ENCODE data around the gene GRK5. TPM values are rescaled to one million over a fixed set of nuclear protein-coding genes. Genes with fewer than 3 reads are reported as not detected.
A peak's percentile ranks its signal among the peaks of the same experiment; 100 is the strongest.

The GRK5 gene
- total RNA-seq, 2 donors from 2014 or later = 9.1 to 11.9 TPM

- 95 to 100% methylated on average over 1 of the region's 1 CpG for WGBS, 2 experiments (ENCODE audit: insufficient coverage in 1 of 2, insufficient read length in 1 of 2)
- DNase-seq = no peak
- no peaks in the 10 kb centered on the region for H3K9me3 ChIP-seq (ENCODE audit: control insufficient read depth, low read length)
- H3K9me3 Mint-ChIP-seq = no peaks in the 10 kb centered on the region
- no peak overlapping the region for H3K9ac ChIP-seq (ENCODE audit: extremely low read depth, low read length, poor library complexity, severe bottlenecking)
- no peak overlapping the region for H3K4me3 ChIP-seq (ENCODE audit: low read length)
- H3K4me1 ChIP-seq (ENCODE audit: control insufficient read depth, insufficient read depth, low read length) = peaks cover 4% of the 10 kb centered on the region
- no peaks in the 10 kb centered on the region for H3K36me3 ChIP-seq (ENCODE audit: control insufficient read depth, insufficient read depth, low read length)
- TF ChIP-seq, protein P1, sequence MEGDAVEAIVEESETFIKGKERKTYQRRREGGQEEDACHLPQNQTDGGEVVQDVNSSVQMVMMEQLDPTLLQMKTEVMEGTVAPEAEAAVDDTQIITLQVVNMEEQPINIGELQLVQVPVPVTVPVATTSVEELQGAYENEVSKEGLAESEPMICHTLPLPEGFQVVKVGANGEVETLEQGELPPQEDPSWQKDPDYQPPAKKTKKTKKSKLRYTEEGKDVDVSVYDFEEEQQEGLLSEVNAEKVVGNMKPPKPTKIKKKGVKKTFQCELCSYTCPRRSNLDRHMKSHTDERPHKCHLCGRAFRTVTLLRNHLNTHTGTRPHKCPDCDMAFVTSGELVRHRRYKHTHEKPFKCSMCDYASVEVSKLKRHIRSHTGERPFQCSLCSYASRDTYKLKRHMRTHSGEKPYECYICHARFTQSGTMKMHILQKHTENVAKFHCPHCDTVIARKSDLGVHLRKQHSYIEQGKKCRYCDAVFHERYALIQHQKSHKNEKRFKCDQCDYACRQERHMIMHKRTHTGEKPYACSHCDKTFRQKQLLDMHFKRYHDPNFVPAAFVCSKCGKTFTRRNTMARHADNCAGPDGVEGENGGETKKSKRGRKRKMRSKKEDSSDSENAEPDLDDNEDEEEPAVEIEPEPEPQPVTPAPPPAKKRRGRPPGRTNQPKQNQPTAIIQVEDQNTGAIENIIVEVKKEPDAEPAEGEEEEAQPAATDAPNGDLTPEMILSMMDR (conservative IDR thresholded peaks at IDR 0.05) = no peak
- peaks cover 1% of the 10 kb centered on the region for H3K36me3 Mint-ChIP-seq (ENCODE audit: low read depth)
- no peak overlapping the region for H3K4me3 Mint-ChIP-seq
- H3K27me3 ChIP-seq (ENCODE audit: control insufficient read depth, insufficient read depth, low read length, poor library complexity, severe bottlenecking) = no peaks in the 10 kb centered on the region
- no peak overlapping the region for H3K27ac ChIP-seq (ENCODE audit: low read depth, low read length)
- no peak overlapping the region for H3K27ac Mint-ChIP-seq
- H3K4me1 Mint-ChIP-seq = peaks cover 11% of the 10 kb centered on the region
- peaks cover 6% of the 10 kb centered on the region for H3K27me3 Mint-ChIP-seq (ENCODE audit: insufficient read depth)
Measured at GRCh38 chr10:119388849-119389345, 181.5 kb downstream of the GRK5 start.

- Histone ChIP-seq H3K4me3 (ENCODE audit: low read length) (no peak overlapping the region), H3K27ac (ENCODE audit: low read depth, low read length) (no peak overlapping the region), H3K36me3 (ENCODE audit: control insufficient read depth, insufficient read depth, low read length) (no peaks in the 10 kb centered on the region), H3K4me1 (ENCODE audit: control insufficient read depth, insufficient read depth, low read length) (peaks cover 4% of the 10 kb centered on the region), H3K9ac (ENCODE audit: extremely low read depth, low read length, poor library complexity, severe bottlenecking) (no peak overlapping the region), H3K9me3 (ENCODE audit: control insufficient read depth, low read length) (no peaks in the 10 kb centered on the region), H3K27me3 (ENCODE audit: control insufficient read depth, insufficient read depth, low read length, poor library complexity, severe bottlenecking) (no peaks in the 10 kb centered on the region)
- H3K27me3 Mint-ChIP-seq (ENCODE audit: insufficient read depth) = peaks cover 6% of the 10 kb centered on the region
- no peak overlapping the region for H3K27ac Mint-ChIP-seq
- WGBS, 2 experiments (ENCODE audit: insufficient coverage in 1 of 2, insufficient read length in 1 of 2) = 88% methylated on average over 8 to 14 of the region's 18 CpGs
- no peaks in the 10 kb centered on the region for H3K9me3 Mint-ChIP-seq
- H3K4me1 Mint-ChIP-seq = peaks cover 11% of the 10 kb centered on the region
- no peaks in the 10 kb centered on the region for H3K36me3 Mint-ChIP-seq (ENCODE audit: low read depth)
- TF ChIP-seq, protein P1 (conservative IDR thresholded peaks at IDR 0.05) = no peak
- H3K4me3 Mint-ChIP-seq = no peak overlapping the region
- DNase-seq = no peak
Measured at GRCh38 chr10:119391440-119392251, 184.3 kb downstream of the GRK5 start.

GRCh38 chr10:119393019-119393418 lies 185.6 kb downstream of the GRK5 start:
- H3K9me3 ChIP-seq (ENCODE audit: control insufficient read depth, low read length) = no peaks in the 10 kb centered on the region
- no peak overlapping the region for H3K4me3 Mint-ChIP-seq
- no peak overlapping the region for H3K27ac ChIP-seq (ENCODE audit: low read depth, low read length)
- H3K27ac Mint-ChIP-seq = no peak overlapping the region
- 58 to 60% methylated on average over 6 to 13 of the region's 13 CpGs for WGBS, 2 experiments (ENCODE audit: insufficient coverage in 1 of 2, insufficient read length in 1 of 2)
- no peak overlapping the region for H3K9ac ChIP-seq (ENCODE audit: extremely low read depth, low read length, poor library complexity, severe bottlenecking)
- no peaks in the 10 kb centered on the region for H3K36me3 ChIP-seq (ENCODE audit: control insufficient read depth, insufficient read depth, low read length)
- H3K27me3 Mint-ChIP-seq (ENCODE audit: insufficient read depth) = peaks cover 6% of the 10 kb centered on the region
- H3K27me3 ChIP-seq (ENCODE audit: control insufficient read depth, insufficient read depth, low read length, poor library complexity, severe bottlenecking) = no peaks in the 10 kb centered on the region
- H3K36me3 Mint-ChIP-seq (ENCODE audit: low read depth) = no peaks in the 10 kb centered on the region
- TF ChIP-seq, protein P1 (conservative IDR thresholded peaks at IDR 0.05) = no peak
- H3K4me1 ChIP-seq (ENCODE audit: control insufficient read depth, insufficient read depth, low read length) = peaks cover 4% of the 10 kb centered on the region
- DNase-seq = peak; percentile 70
- peaks cover 11% of the 10 kb centered on the region for H3K4me1 Mint-ChIP-seq
- no peak overlapping the region for H3K4me3 ChIP-seq (ENCODE audit: low read length)
- H3K9me3 Mint-ChIP-seq = no peaks in the 10 kb centered on the region

Measured in endodermal cell (in vitro differentiated cells).